ENCODE results near the gene NECAB2. TPM values are rescaled to one million over a fixed set of nuclear protein-coding genes. Genes with fewer than 3 reads are reported as not detected.

NECAB2 gene
- total and polyA plus RNA-seq, 8 donors: 0.46 to 11.2 (median 1.7) TPM; not detected in 3

- no peak for DNase-seq
- WGBS, 5 donors: 84 to 88% (median 86%) methylated on average over 13 to 14 of the region's 14 CpGs
- Histone ChIP-seq H3K4me3 (no peak overlapping the region), H3K4me1 (peaks cover 0 to 42% (median 14%) of the 10 kb centered on the region in 4 donors), H3K27ac (no peak overlapping the region), H3K9me3 (no peaks in the 10 kb centered on the region), H3K27me3 (no peaks in the 10 kb centered on the region), H3K36me3 (peaks cover 0 to 6% (median 0%) of the 10 kb centered on the region in 4 donors)
- intact Hi-C loops (cut with DNase I; ENCODE audit: low total_unique reads): no loop called here
- TF ChIP-seq CTCF (IDR thresholded peaks at IDR 0.05): no peak
- TF ChIP-seq POLR2A (IDR thresholded peaks at IDR 0.05): no peak
- no peak for TF ChIP-seq EP300 (IDR thresholded peaks at IDR 0.05)
- no peak for TF ChIP-seq POLR2AphosphoS5 (IDR thresholded peaks at IDR 0.05)
Observed at GRCh38 chr16:83942074-83942473, 26.0 kb upstream of the NECAB2 start.

DNA sequence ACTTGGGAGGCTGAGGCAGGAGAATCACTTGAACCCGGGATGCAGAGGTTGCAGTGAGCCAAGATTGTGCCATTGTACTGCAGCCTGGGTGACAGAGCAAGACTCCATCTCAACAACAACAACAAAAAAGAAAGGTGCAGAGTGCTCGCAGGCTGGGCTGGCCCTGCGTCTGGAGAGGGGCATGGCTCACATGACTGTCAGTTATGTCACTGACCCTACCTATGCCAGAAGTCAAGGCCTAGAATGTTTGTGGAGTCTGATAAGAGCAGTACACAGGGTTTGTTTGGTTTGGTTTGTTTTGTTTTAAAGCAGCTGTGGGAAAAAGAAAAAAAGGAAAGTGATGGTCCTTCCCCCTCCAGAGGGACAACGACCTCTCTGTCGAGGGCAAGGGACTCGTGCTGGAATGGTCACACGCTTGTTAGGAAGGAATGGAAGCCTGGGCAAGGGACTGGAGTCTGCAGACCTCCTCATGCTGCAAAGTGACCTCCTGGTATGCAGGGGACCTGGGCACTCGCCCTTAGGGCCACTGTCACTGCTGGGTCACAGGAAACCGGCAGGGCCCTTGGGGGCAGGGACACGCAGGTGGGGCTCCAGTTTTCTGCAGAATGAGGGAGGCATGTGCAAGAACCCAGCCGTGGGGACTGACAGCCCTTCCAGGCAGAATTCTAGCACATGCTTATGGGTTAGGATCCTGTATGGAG is 25.1 kb upstream of the NECAB2 start:
- H3K27ac ChIP-seq: peak overlapping the region in 1 of 5 donors; percentile 39
- intact Hi-C loops (cut with DNase I; ENCODE audit: low total_unique reads): no loop called here
- no peaks in the 10 kb centered on the region for H3K9me3 ChIP-seq
- TF ChIP-seq CTCF (IDR thresholded peaks at IDR 0.05) (no peak), POLR2AphosphoS5 (IDR thresholded peaks at IDR 0.05) (peak in 1 of 3 donors; percentile 30), EP300 (IDR thresholded peaks at IDR 0.05) (no peak), POLR2A (IDR thresholded peaks at IDR 0.05) (no peak)
- no peaks in the 10 kb centered on the region for H3K36me3 ChIP-seq
- 31 to 60% (median 44%) methylated on average over 11 of the region's 11 CpGs for WGBS, 5 donors
- no peak for DNase-seq
- H3K4me1 ChIP-seq: peaks cover 0 to 50% (median 17%) of the 10 kb centered on the region in 4 donors
- H3K27me3 ChIP-seq: no peaks in the 10 kb centered on the region
- no peak overlapping the region for H3K4me3 ChIP-seq

DNA sequence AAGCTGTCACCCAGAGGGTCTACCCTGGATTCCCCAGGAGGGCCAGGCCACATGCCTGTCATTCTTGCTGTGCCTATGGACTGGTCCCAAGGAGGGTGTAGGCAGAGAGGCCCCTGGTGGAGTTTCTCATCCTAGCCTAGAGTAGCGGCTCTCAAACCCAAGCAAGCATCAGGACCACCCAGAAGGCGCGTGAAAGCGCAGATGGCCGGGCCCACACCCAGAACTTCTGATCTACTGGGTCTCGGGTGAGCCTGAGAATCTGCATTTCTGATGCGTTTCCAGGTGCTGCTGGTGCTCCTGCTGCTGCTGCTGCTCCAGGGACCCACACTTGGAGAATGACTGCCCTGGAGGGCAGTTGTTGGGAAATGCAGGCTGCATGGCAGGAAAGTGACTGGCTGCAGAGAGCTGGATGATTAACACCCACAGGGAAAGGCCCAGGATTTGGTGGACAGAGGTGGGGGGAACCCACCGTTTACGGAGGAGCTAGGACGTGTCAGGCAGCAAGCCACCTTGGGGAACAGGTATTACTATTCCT is 24.5 kb upstream of the NECAB2 start:
- WGBS, 5 donors: 83 to 90% (median 85%) methylated on average over 5 to 10 of the region's 10 CpGs
- Histone ChIP-seq H3K9me3 (no peaks in the 10 kb centered on the region), H3K27me3 (no peaks in the 10 kb centered on the region), H3K4me1 (peaks cover 0 to 50% (median 17%) of the 10 kb centered on the region in 4 donors), H3K27ac (peak overlapping the region in 1 of 5 donors; percentile 39), H3K4me3 (no peak overlapping the region), H3K36me3 (no peaks in the 10 kb centered on the region)
- no peak for DNase-seq
- intact Hi-C loops (cut with DNase I; ENCODE audit: low total_unique reads): no loop called here
- no peak for TF ChIP-seq POLR2A (IDR thresholded peaks at IDR 0.05)
- TF ChIP-seq POLR2AphosphoS5 (IDR thresholded peaks at IDR 0.05): no peak
- TF ChIP-seq EP300 (IDR thresholded peaks at IDR 0.05): no peak
- TF ChIP-seq CTCF (IDR thresholded peaks at IDR 0.05): no peak

DNA sequence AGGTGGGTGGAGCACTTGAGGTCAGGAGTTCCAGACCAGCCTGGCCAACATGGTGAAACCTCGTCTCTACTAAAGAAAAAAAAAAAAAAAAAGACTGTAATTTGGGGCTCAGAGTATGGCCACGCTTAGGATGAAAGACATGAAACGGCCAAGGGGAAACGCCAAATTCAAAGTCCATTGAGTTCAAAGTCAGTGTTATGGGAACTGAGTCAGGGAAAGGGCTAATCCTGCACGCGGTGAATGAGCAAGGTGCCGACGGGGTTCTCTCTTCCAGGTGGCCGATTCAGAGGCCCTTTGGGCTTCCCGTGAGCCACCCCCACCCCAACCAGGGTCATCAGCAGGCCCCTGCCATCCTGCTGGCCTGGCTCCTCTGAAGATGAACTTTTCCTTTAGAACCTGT is 22.5 kb upstream of the NECAB2 start:
- Histone ChIP-seq H3K4me1 (peaks cover 0 to 50% (median 17%) of the 10 kb centered on the region in 4 donors), H3K27me3 (no peaks in the 10 kb centered on the region), H3K9me3 (no peaks in the 10 kb centered on the region), H3K27ac (no peak overlapping the region), H3K36me3 (no peaks in the 10 kb centered on the region), H3K4me3 (no peak overlapping the region)
- TF ChIP-seq POLR2AphosphoS5 (IDR thresholded peaks at IDR 0.05): no peak
- DNase-seq: no peak
- 83 to 95% (median 87%) methylated on average over 10 of the region's 10 CpGs for WGBS, 5 donors
- intact Hi-C loops (cut with DNase I; ENCODE audit: low total_unique reads): no loop called here

All from stomach (tissue), 9 donors.